ENCODE measurements around the gene MAML3.

Gene MAML3

GRCh38 chr4:139734875-139735380 is 419.1 kb downstream of the MAML3 start:
- no peaks in the 10 kb centered on the region for H3K27me3 ChIP-seq (ENCODE audit: control insufficient read depth in 1 of 2, insufficient read depth in 1 of 2, low read length in 2 of 2)
- H2BK12ac ChIP-seq (ENCODE audit: low read length in 2 of 2): peak overlapping the region in 1 of 2 experiments; percentile 37
- H3K9ac ChIP-seq (ENCODE audit: low read length): peak overlapping the region; percentile 99
- H3K18ac ChIP-seq (ENCODE audit: low read depth in 1 of 2, low read length in 2 of 2): peak overlapping the region; percentile 77 to 81
- peak; percentile 96 for DNase-seq
- H3K4ac ChIP-seq (ENCODE audit: low read depth in 1 of 2, low read length in 2 of 2): peak overlapping the region; percentile 47 to 48
- H4K8ac ChIP-seq (ENCODE audit: low read length): peak overlapping the region; percentile 82
- H2BK5ac ChIP-seq (ENCODE audit: low read depth, low read length, poor library complexity, severe bottlenecking): no peak overlapping the region
- H3K9me3 ChIP-seq (ENCODE audit: control insufficient read depth, low read length): no peaks in the 10 kb centered on the region
- H2AK5ac ChIP-seq (ENCODE audit: low read length, severe bottlenecking): no peak overlapping the region
- peak overlapping the region; percentile 100 for H3K4me2 ChIP-seq (ENCODE audit: low read length, poor library complexity, severe bottlenecking)
- H3K79me1 ChIP-seq (replicated peaks; ENCODE audit: low read length, poor library complexity, severe bottlenecking): peaks cover 6% of the 10 kb centered on the region
- H3K4me3 ChIP-seq (ENCODE audit: insufficient read depth in 1 of 2, low read depth in 1 of 2, low read length in 2 of 2): peak overlapping the region; percentile 52 to 85
- H2BK15ac ChIP-seq (ENCODE audit: low read depth, poor library complexity, severe bottlenecking): peak overlapping the region; percentile 97
- H4K91ac ChIP-seq (ENCODE audit: low read length): peak overlapping the region; percentile 11
- peak overlapping the region; percentile 10 for H2AFZ ChIP-seq (ENCODE audit: low read depth, low read length)
- peaks cover 0 to 5% of the 10 kb centered on the region in 2 experiments for H3K36me3 ChIP-seq (ENCODE audit: control insufficient read depth in 1 of 2, insufficient read depth in 2 of 2, low read depth in 1 of 2, low read length in 2 of 2)
- under 1% methylated on average over 31 of the region's 42 CpGs for WGBS
- H2BK120ac ChIP-seq (ENCODE audit: low read depth, low read length): peak overlapping the region; percentile 83
- peak overlapping the region in 1 of 2 experiments; percentile 3 for H3K14ac ChIP-seq (ENCODE audit: low read length in 2 of 2)
- H3K4me1 ChIP-seq (ENCODE audit: control insufficient read depth, insufficient read depth, low read depth, low read length): peaks cover 5% of the 10 kb centered on the region
- H3K23ac ChIP-seq (ENCODE audit: low read length in 2 of 2): no peak overlapping the region
- no peak overlapping the region for H3K27ac ChIP-seq (ENCODE audit: low read length, poor library complexity, severe bottlenecking)

GRCh38 chr4:139734201-139734874 is 419.6 kb downstream of the MAML3 start:
- Histone ChIP-seq H2BK120ac (ENCODE audit: low read depth, low read length) (peak overlapping the region; percentile 34), H2BK12ac (ENCODE audit: low read length in 2 of 2) (peak overlapping the region in 1 of 2 experiments; percentile 29), H3K14ac (ENCODE audit: low read length in 2 of 2) (peak overlapping the region in 1 of 2 experiments; percentile 3), H3K36me3 (ENCODE audit: control insufficient read depth in 1 of 2, insufficient read depth in 2 of 2, low read depth in 1 of 2, low read length in 2 of 2) (peaks cover 0 to 5% of the 10 kb centered on the region in 2 experiments), H3K23ac (ENCODE audit: low read length in 2 of 2) (no peak overlapping the region), H3K9me3 (ENCODE audit: control insufficient read depth, low read length) (no peaks in the 10 kb centered on the region), H3K4me1 (ENCODE audit: control insufficient read depth, insufficient read depth, low read depth, low read length) (peaks cover 5% of the 10 kb centered on the region), H2AFZ (ENCODE audit: low read depth, low read length) (peak overlapping the region; percentile 10), H3K79me1 (replicated peaks; ENCODE audit: low read length, poor library complexity, severe bottlenecking) (peaks cover 6% of the 10 kb centered on the region), H2BK5ac (ENCODE audit: low read depth, low read length, poor library complexity, severe bottlenecking) (no peak overlapping the region), H3K4me3 (ENCODE audit: insufficient read depth in 1 of 2, low read depth in 1 of 2, low read length in 2 of 2) (peak overlapping the region; percentile 52 to 85), H4K8ac (ENCODE audit: low read length) (peak overlapping the region; percentile 82), H3K4me2 (ENCODE audit: low read length, poor library complexity, severe bottlenecking) (peak overlapping the region; percentile 100), H2BK15ac (ENCODE audit: low read depth, poor library complexity, severe bottlenecking) (peak overlapping the region; percentile 97), H3K4ac (ENCODE audit: low read depth in 1 of 2, low read length in 2 of 2) (no peak overlapping the region), H2AK5ac (ENCODE audit: low read length, severe bottlenecking) (no peak overlapping the region), H3K9ac (ENCODE audit: low read length) (peak overlapping the region; percentile 99), H3K27me3 (ENCODE audit: control insufficient read depth in 1 of 2, insufficient read depth in 1 of 2, low read length in 2 of 2) (no peaks in the 10 kb centered on the region), H3K27ac (ENCODE audit: low read length, poor library complexity, severe bottlenecking) (no peak overlapping the region), H4K91ac (ENCODE audit: low read length) (no peak overlapping the region), H3K18ac (ENCODE audit: low read depth in 1 of 2, low read length in 2 of 2) (peak overlapping the region; percentile 67 to 81)
- DNase-seq: peak; percentile 94
- WGBS: 7% methylated on average over 9 of the region's 14 CpGs

- Histone ChIP-seq H3K4me3 (ENCODE audit: insufficient read depth in 1 of 2, low read depth in 1 of 2, low read length in 2 of 2) (no peak overlapping the region), H3K14ac (ENCODE audit: low read length in 2 of 2) (no peak overlapping the region), H2AFZ (ENCODE audit: low read depth, low read length) (no peak overlapping the region), H3K36me3 (ENCODE audit: control insufficient read depth in 1 of 2, insufficient read depth in 2 of 2, low read depth in 1 of 2, low read length in 2 of 2) (peaks cover 7 to 11% of the 10 kb centered on the region in 2 experiments), H3K79me1 (replicated peaks; ENCODE audit: low read length, poor library complexity, severe bottlenecking) (peaks cover 8% of the 10 kb centered on the region), H3K9me3 (ENCODE audit: control insufficient read depth, low read length) (no peaks in the 10 kb centered on the region), H3K4ac (ENCODE audit: low read depth in 1 of 2, low read length in 2 of 2) (no peak overlapping the region), H3K27me3 (ENCODE audit: control insufficient read depth in 1 of 2, insufficient read depth in 1 of 2, low read length in 2 of 2) (no peaks in the 10 kb centered on the region), H3K9ac (ENCODE audit: low read length) (no peak overlapping the region), H2BK120ac (ENCODE audit: low read depth, low read length) (no peak overlapping the region), H4K8ac (ENCODE audit: low read length) (no peak overlapping the region), H3K18ac (ENCODE audit: low read depth in 1 of 2, low read length in 2 of 2) (no peak overlapping the region), H3K4me1 (ENCODE audit: control insufficient read depth, insufficient read depth, low read depth, low read length) (peaks cover 5% of the 10 kb centered on the region), H2BK5ac (ENCODE audit: low read depth, low read length, poor library complexity, severe bottlenecking) (no peak overlapping the region), H2BK15ac (ENCODE audit: low read depth, poor library complexity, severe bottlenecking) (no peak overlapping the region), H3K23ac (ENCODE audit: low read length in 2 of 2) (no peak overlapping the region), H3K27ac (ENCODE audit: low read length, poor library complexity, severe bottlenecking) (no peak overlapping the region), H2AK5ac (ENCODE audit: low read length, severe bottlenecking) (no peak overlapping the region), H2BK12ac (ENCODE audit: low read length in 2 of 2) (no peak overlapping the region), H4K91ac (ENCODE audit: low read length) (no peak overlapping the region), H3K4me2 (ENCODE audit: low read length, poor library complexity, severe bottlenecking) (no peak overlapping the region)
- peak; percentile 19 for DNase-seq
- WGBS: 31% methylated on average over 1 of the region's 4 CpGs
These were observed 420.9 kb downstream of the MAML3 start for GRCh38 chr4:139732991-139733570.

GRCh38 chr4:139728840-139729239 is 425.1 kb downstream of the MAML3 start:
- H3K18ac ChIP-seq (ENCODE audit: low read depth in 1 of 2, low read length in 2 of 2): no peak overlapping the region
- no peak overlapping the region for H3K14ac ChIP-seq (ENCODE audit: low read length in 2 of 2)
- H2BK15ac ChIP-seq (ENCODE audit: low read depth, poor library complexity, severe bottlenecking): no peak overlapping the region
- no peak overlapping the region for H3K4me3 ChIP-seq (ENCODE audit: insufficient read depth in 1 of 2, low read depth in 1 of 2, low read length in 2 of 2)
- H3K4ac ChIP-seq (ENCODE audit: low read depth in 1 of 2, low read length in 2 of 2): no peak overlapping the region
- no peak overlapping the region for H2AFZ ChIP-seq (ENCODE audit: low read depth, low read length)
- no peaks in the 10 kb centered on the region for H3K9me3 ChIP-seq (ENCODE audit: control insufficient read depth, low read length)
- no peak overlapping the region for H3K23ac ChIP-seq (ENCODE audit: low read length in 2 of 2)
- no peak overlapping the region for H2BK5ac ChIP-seq (ENCODE audit: low read depth, low read length, poor library complexity, severe bottlenecking)
- H2BK120ac ChIP-seq (ENCODE audit: low read depth, low read length): no peak overlapping the region
- peaks cover 7% of the 10 kb centered on the region for H3K79me1 ChIP-seq (replicated peaks; ENCODE audit: low read length, poor library complexity, severe bottlenecking)
- H4K8ac ChIP-seq (ENCODE audit: low read length): no peak overlapping the region
- 96% methylated on average over 3 of the region's 3 CpGs for WGBS
- no peak for DNase-seq
- H4K91ac ChIP-seq (ENCODE audit: low read length): no peak overlapping the region
- H3K36me3 ChIP-seq (ENCODE audit: control insufficient read depth in 1 of 2, insufficient read depth in 2 of 2, low read depth in 1 of 2, low read length in 2 of 2): peaks cover 12 to 20% of the 10 kb centered on the region in 2 experiments
- H3K27ac ChIP-seq (ENCODE audit: low read length, poor library complexity, severe bottlenecking): no peak overlapping the region
- no peak overlapping the region for H2AK5ac ChIP-seq (ENCODE audit: low read length, severe bottlenecking)
- no peak overlapping the region for H2BK12ac ChIP-seq (ENCODE audit: low read length in 2 of 2)
- no peak overlapping the region for H3K9ac ChIP-seq (ENCODE audit: low read length)
- no peaks in the 10 kb centered on the region for H3K27me3 ChIP-seq (ENCODE audit: control insufficient read depth in 1 of 2, insufficient read depth in 1 of 2, low read length in 2 of 2)
- no peak overlapping the region for H3K4me2 ChIP-seq (ENCODE audit: low read length, poor library complexity, severe bottlenecking)
- peaks cover 2% of the 10 kb centered on the region for H3K4me1 ChIP-seq (ENCODE audit: control insufficient read depth, insufficient read depth, low read depth, low read length)

All from mesenchymal stem cell (in vitro differentiated cells and primary cell).